IMR-90 (cell line): ENCODE data around the gene CACNB2. TPM values are rescaled to one million over a fixed set of nuclear protein-coding genes. Genes with fewer than 3 reads are reported as not detected.

Experiments
- ATAC-seq: fragments of 200-7000 bp; cut with Tn5 transposase; 2 replicates; pipeline ENCODE4 v1.9.1; 2020; ENCODE audit warnings: low read depth, mild to moderate bottlenecking, moderate library complexity
- BruUV-seq: library from RNA; stranded (reverse); fragments of 400-500 nt; replicated peaks from 2 replicates; lab custom pipeline; 2021; lab: Mats Ljungman, UMichigan
- CTCF ChIA-PET: fragments of 300-600 bp; formaldehyde crosslinking; extraction: SDS; loops from one replicate; lab custom pipeline; 2021; ENCODE audit warnings: antibody characterized with exemption; lab: Yijun Ruan, JAX
- POLR2A ChIA-PET: fragments of 300-600 bp; sonication (Branson Sonifier 250); formaldehyde crosslinking; loops from one replicate; lab custom pipeline; 2022; ENCODE audit warnings: antibody characterized with exemption; ENCODE audit not compliant: unreplicated experiment; lab: Charles Lee
- DNase-seq: peaks from one replicate; pipeline ENCODE4 v3.0.0; 2013
- H2AFZ ChIP-seq: replicated peaks from 2 replicates; pipeline ENCODE3; 2013; ENCODE audit warnings: low read length, mild to moderate bottlenecking; ENCODE audit not compliant: poor library complexity
- H2AK5ac ChIP-seq: 2 replicates; pipeline ENCODE4 v1.6.1; 2013; ENCODE audit warnings: low read depth, low read length, inconsistent platforms
- H2AK9ac ChIP-seq: replicated peaks from 2 replicates; pipeline ENCODE3; 2013; ENCODE audit warnings: mild to moderate bottlenecking, low read depth, low read length, moderate library complexity; ENCODE audit not compliant: poor library complexity
- H2BK120ac ChIP-seq: 2 replicates; pipeline ENCODE4 v1.6.1; 2013; ENCODE audit warnings: low read depth, low read length, inconsistent platforms
- H2BK15ac ChIP-seq: 3 replicates; pipeline ENCODE4 v1.6.1; 2013; ENCODE audit warnings: low read depth, low read length, inconsistent platforms
- H2BK20ac ChIP-seq: 2 replicates; pipeline ENCODE4 v1.6.1; 2013; ENCODE audit warnings: low read depth, mild to moderate bottlenecking, inconsistent platforms, low read length, moderate library complexity
- H2BK5ac ChIP-seq: 2 replicates; pipeline ENCODE4 v1.6.1; 2013; ENCODE audit warnings: mild to moderate bottlenecking, low read depth, low read length, inconsistent platforms; ENCODE audit not compliant: poor library complexity, severe bottlenecking
- H3K14ac ChIP-seq: replicated peaks from 2 replicates; pipeline ENCODE4 v1.6.1; 2013; ENCODE audit warnings: low read depth, low read length, inconsistent platforms
- H3K18ac ChIP-seq: 2 replicates; pipeline ENCODE4 v1.6.1; 2013; ENCODE audit warnings: low read depth, low read length, control low read depth
- H3K23ac ChIP-seq: 2 replicates; pipeline ENCODE4 v1.6.1; 2013; ENCODE audit warnings: low read depth, low read length, inconsistent platforms
- H3K27ac ChIP-seq: 2 replicates; pipeline ENCODE4 v1.5.1; 2013; ENCODE audit warnings: mild to moderate bottlenecking, control low read depth, low read length; ENCODE audit not compliant: insufficient read depth
- H3K27me3 ChIP-seq: 2 replicates; pipeline ENCODE4 v1.6.1; 2013; ENCODE audit warnings: low read length; ENCODE audit not compliant: control insufficient read depth, insufficient read depth
- H3K36me3 ChIP-seq: 2 replicates; pipeline ENCODE4 v1.6.1; 2013; ENCODE audit warnings: low read length, mixed read lengths; ENCODE audit not compliant: control insufficient read depth, insufficient read depth
- H3K4ac ChIP-seq: 2 replicates; pipeline ENCODE4 v1.6.1; 2013; ENCODE audit warnings: low read depth, low read length, inconsistent platforms
- H3K4me1 ChIP-seq: 2 replicates; pipeline ENCODE4 v1.6.1; 2013; ENCODE audit warnings: low read length, mixed read lengths; ENCODE audit not compliant: control insufficient read depth, insufficient read depth
- H3K4me2 ChIP-seq: 2 replicates; pipeline ENCODE4 v1.6.1; 2013; ENCODE audit warnings: low read depth, mild to moderate bottlenecking, control low read depth, low read length, moderate library complexity
- H3K4me3 ChIP-seq: 2 replicates; pipeline ENCODE4 v1.5.1; 2013; ENCODE audit warnings: low read depth, mild to moderate bottlenecking, control low read depth, low read length, moderate library complexity; ENCODE audit not compliant: insufficient read depth
- H3K56ac ChIP-seq: 2 replicates; pipeline ENCODE4 v1.6.1; 2013; ENCODE audit warnings: low read length, inconsistent platforms; ENCODE audit not compliant: insufficient read depth; ENCODE audit errors: extremely low read depth
- H3K79me1 ChIP-seq, 2 experiments: 2 replicates each; pipeline ENCODE4 v1.6.1; 2013; ENCODE audit warnings: low read length in 2 of 2, inconsistent platforms in 1 of 2, low read depth in 1 of 2
- H3K9ac ChIP-seq: 2 replicates; pipeline ENCODE4 v1.6.1; 2013; ENCODE audit warnings: low read depth, low read length, control low read depth
- H3K9me1 ChIP-seq: 2 replicates; pipeline ENCODE4 v1.6.1; 2013; ENCODE audit warnings: low read length, inconsistent platforms; ENCODE audit not compliant: insufficient read depth
- H3K9me3 ChIP-seq: 2 replicates; pipeline ENCODE4 v1.6.1; 2013; ENCODE audit warnings: low read length; ENCODE audit not compliant: control insufficient read depth, insufficient read depth
- H4K20me1 ChIP-seq: 2 replicates; pipeline ENCODE4 v1.6.1; 2013; ENCODE audit warnings: low read length, inconsistent platforms; ENCODE audit not compliant: insufficient read depth
- H4K5ac ChIP-seq: 2 replicates; pipeline ENCODE4 v1.6.1; 2013; ENCODE audit warnings: mild to moderate bottlenecking, low read depth, low read length, control low read depth
- H4K8ac ChIP-seq, 2 experiments: 2 replicates each; pipeline ENCODE4 v1.6.1; 2013; ENCODE audit warnings: low read depth in 2 of 2, low read length in 2 of 2, control low read depth in 1 of 2, inconsistent platforms in 1 of 2
- H4K91ac ChIP-seq: 2 replicates; pipeline ENCODE4 v1.6.1; 2013; ENCODE audit warnings: low read depth, low read length, inconsistent platforms; ENCODE audit not compliant: insufficient read depth
- BHLHE40 ChIP-seq: fragments of 150-350 bp; IDR thresholded peaks from 2 replicates; pipeline ENCODE4 v1.6.1; 2016; ENCODE audit warnings: mild to moderate bottlenecking, low read depth, low read length
- CEBPB ChIP-seq: IDR thresholded peaks from 2 replicates; pipeline ENCODE4 v1.6.1; 2012; ENCODE audit warnings: low read depth, low read length, improper control_type of control experiment
- CHD1 ChIP-seq: IDR thresholded peaks from 2 replicates; pipeline ENCODE4 v1.6.1; 2012; ENCODE audit warnings: low read depth, low read length, improper control_type of control experiment
- CTCF ChIP-seq: conservative IDR thresholded peaks from 2 replicates; pipeline ENCODE4 v1.5.1; 2012; ENCODE audit warnings: mild to moderate bottlenecking, low read depth, low read length, improper control_type of control experiment
- ELK1 ChIP-seq: fragments of 150-350 bp; IDR thresholded peaks from 2 replicates; pipeline ENCODE4 v1.6.1; 2016; ENCODE audit warnings: low read depth, mild to moderate bottlenecking, low read length, moderate library complexity, borderline replicate concordance
- FOS ChIP-seq: fragments of 150-350 bp; IDR thresholded peaks from 2 replicates; pipeline ENCODE4 v1.6.1; 2016; ENCODE audit warnings: low read depth, low read length
- MAFK ChIP-seq: IDR thresholded peaks from 2 replicates; pipeline ENCODE4 v1.6.1; 2012; ENCODE audit warnings: low read depth, low read length, improper control_type of control experiment
- MAZ ChIP-seq: IDR thresholded peaks from 2 replicates; pipeline ENCODE4 v1.6.1; 2012; ENCODE audit warnings: low read depth, mild to moderate bottlenecking, low read length, improper control_type of control experiment, moderate library complexity, borderline replicate concordance
- MXI1 ChIP-seq: IDR thresholded peaks from 2 replicates; pipeline ENCODE4 v1.6.1; 2012; ENCODE audit warnings: low read depth, mild to moderate bottlenecking, low read length, moderate library complexity, borderline replicate concordance
- NFE2L2 ChIP-seq: fragments of 150-350 bp; IDR thresholded peaks from 2 replicates; pipeline ENCODE4 v1.6.1; 2016; ENCODE audit warnings: low read depth, mild to moderate bottlenecking, low read length
- POLR2A ChIP-seq: IDR thresholded peaks from 2 replicates; pipeline ENCODE4 v1.6.1; 2012; ENCODE audit warnings: mild to moderate bottlenecking, low read depth, low read length
- RAD21 ChIP-seq: IDR thresholded peaks from 2 replicates; pipeline ENCODE4 v1.6.1; 2012; ENCODE audit warnings: low read length, improper control_type of control experiment
- RCOR1 ChIP-seq: IDR thresholded peaks from 2 replicates; pipeline ENCODE4 v1.6.1; 2012; ENCODE audit warnings: mild to moderate bottlenecking, low read length, improper control_type of control experiment; ENCODE audit not compliant: insufficient replicate concordance
- RFX5 ChIP-seq: IDR thresholded peaks from 2 replicates; pipeline ENCODE4 v1.8.0; 2012; ENCODE audit warnings: low read depth, mild to moderate bottlenecking, low read length, moderate library complexity
- SMC3 ChIP-seq: fragments of 150-350 bp; IDR thresholded peaks from 2 replicates; pipeline ENCODE4 v1.6.1; 2016; ENCODE audit warnings: low read depth, mild to moderate bottlenecking, antibody characterized with exemption, low read length, moderate library complexity
- USF2 ChIP-seq: fragments of 150-350 bp; IDR thresholded peaks from 2 replicates; pipeline ENCODE4 v1.6.1; 2017; ENCODE audit warnings: mild to moderate bottlenecking, antibody characterized with exemption, low read length, low read depth
- WGBS, 2 experiments: methylation state at CpG; one replicate each; pipeline versions ENCODE4 v1.1.5 to v1.1.7; 2013; ENCODE audit warnings: missing lambda C conversion rate in 2 of 2; ENCODE audit not compliant: insufficient read length in 1 of 2; ENCODE audit errors: extremely low coverage in 2 of 2; 5-methylcytosine and 5-hydroxymethylcytosine counted together
- dilution Hi-C: fragments of 300-500 bp; cut with HindIII; formaldehyde crosslinking; loops from one replicate; pipeline ENCODE4 v1.14.3; 2018; ENCODE audit warnings: low sequenced_read_pairs; ENCODE audit not compliant: unreplicated experiment
- in situ Hi-C: fragments of 300-500 bp; cut with MboI; formaldehyde crosslinking; loops from 3 replicates; pipeline ENCODE4 v1.14.3; 2019; ENCODE audit warnings: low sequenced_read_pairs, inconsistent platforms, mixed read lengths
- intact Hi-C: fragments of 100-400 bp; cut with micrococcal nuclease; formaldehyde crosslinking; loops from 2 replicates; pipeline ENCODE4 v1.10.0; 2022
- polyA plus RNA-seq, 3 experiments: library from polyadenylated mRNA; depleted of rRNA; stranded (reverse); fragments of >200 nt; gene quantifications; 2 replicates each; pipeline ENCODE4 v1.2.3, GENCODE V29; 2012; ENCODE audit warnings: low replicate concordance in 1 of 3
- total RNA-seq: library from RNA; depleted of rRNA; stranded (reverse); fragments of >200 nt; gene quantifications from 2 replicates; pipeline ENCODE4 v1.2.3, GENCODE V29; 2012

Gene CACNB2
- total and polyA plus RNA-seq, 2 of the 4 experiments (the other 2 are of a cell fraction): 0.36 TPM

GRCh38 chr10:18439601-18440000 is 299.4 kb downstream of the CACNB2 start:
- H3K4me1 ChIP-seq: peaks cover 2% of the 10 kb centered on the region; the same call in 1 of the 2 replicates
- H3K4me3 ChIP-seq: no peak overlapping the region
- CTCF ChIA-PET: no interaction called here
- H2BK120ac ChIP-seq: no peak overlapping the region
- no peak overlapping the region for H3K56ac ChIP-seq
- intact Hi-C loops (no loop called here), dilution Hi-C loops (no loop called here), in situ Hi-C loops (no loop called here)
- H2AK9ac ChIP-seq: no peak overlapping the region
- no peak overlapping the region for H2AFZ ChIP-seq
- no peak overlapping the region for H4K5ac ChIP-seq
- POLR2A ChIA-PET: no interaction called here
- H3K27ac ChIP-seq: no peak overlapping the region
- no peak overlapping the region for H2BK15ac ChIP-seq
- no peaks in the 10 kb centered on the region for H4K20me1 ChIP-seq
- TF ChIP-seq CEBPB: no peak
- no peak for TF ChIP-seq USF2
- TF ChIP-seq CHD1: no peak
- no peak for TF ChIP-seq SMC3
- TF ChIP-seq RCOR1: no peak
- no peak for TF ChIP-seq RFX5
- TF ChIP-seq BHLHE40: no peak
- no peak for TF ChIP-seq CTCF
- TF ChIP-seq NFE2L2: no peak
- TF ChIP-seq RAD21: no peak
- no peak for TF ChIP-seq MAZ
- no peak for TF ChIP-seq POLR2A
- TF ChIP-seq ELK1: no peak
- no peak for TF ChIP-seq MXI1
- TF ChIP-seq MAFK: no peak
- TF ChIP-seq FOS: no peak
- no peaks in the 10 kb centered on the region for H3K9me1 ChIP-seq
- WGBS, 2 experiments: no CpG with 5 or more reads among the region's 4 CpGs
- no peak overlapping the region for H2AK5ac ChIP-seq
- no peak overlapping the region for H3K4ac ChIP-seq
- ATAC-seq (no peak), DNase-seq (no peak)
- no TSS peak for BruUV-seq
- H2BK20ac ChIP-seq: no peak overlapping the region
- no peak overlapping the region for H3K18ac ChIP-seq
- H4K8ac ChIP-seq: no peak overlapping the region
- no peak overlapping the region for H3K23ac ChIP-seq
- no peaks in the 10 kb centered on the region for H3K27me3 ChIP-seq
- no peaks in the 10 kb centered on the region for H3K79me1 ChIP-seq
- H3K4me2 ChIP-seq: no peak overlapping the region
- H3K14ac ChIP-seq: no peak overlapping the region
- H4K91ac ChIP-seq: no peak overlapping the region
- H2BK5ac ChIP-seq: no peak overlapping the region
- H3K36me3 ChIP-seq: no peaks in the 10 kb centered on the region
- no peak overlapping the region for H3K9ac ChIP-seq
- H3K9me3 ChIP-seq: peaks cover 4% of the 10 kb centered on the region; the same call in 1 of the 2 replicates
